Endothelial cell of umbilical vein (primary cell): ENCODE measurements around the gene RASL10B.

Experiments
- CTCF ChIP-seq, 2 donors: IDR thresholded peaks; 1 replicate in 1 of 2; 2 replicates in 1 of 2; pipeline ENCODE4 v1.5.1; 2011; ENCODE audit warnings: low read length in 2 of 2, mild to moderate bottlenecking in 2 of 2, moderate library complexity in 2 of 2, control low read depth in 1 of 2, inconsistent platforms in 1 of 2, low read depth in 1 of 2; ENCODE audit not compliant: insufficient read depth in 1 of 2; ENCODE audit errors: extremely low read depth in 1 of 2
- EZH2 ChIP-seq: IDR thresholded peaks from 2 replicates; pipeline ENCODE4 v1.6.1; 2012; ENCODE audit warnings: borderline replicate concordance, low read depth, mild to moderate bottlenecking, moderate library complexity, low read length, inconsistent platforms; ENCODE audit not compliant: severe bottlenecking
- FOS ChIP-seq: IDR thresholded peaks from 2 replicates; pipeline ENCODE4 v1.6.1; 2011; ENCODE audit warnings: mild to moderate bottlenecking, low read length, moderate library complexity, borderline replicate concordance; ENCODE audit not compliant: insufficient read depth
- JUN ChIP-seq: IDR thresholded peaks from 2 replicates; pipeline ENCODE4 v1.6.1; 2011; ENCODE audit warnings: borderline replicate concordance, low read depth; ENCODE audit not compliant: insufficient read length, insufficient read depth
- MAX ChIP-seq: IDR thresholded peaks from 2 replicates; pipeline ENCODE4 v1.6.1; 2011; ENCODE audit not compliant: insufficient read depth, insufficient read length
- POLR2A ChIP-seq: IDR thresholded peaks from 2 replicates; pipeline ENCODE4 v1.6.1; 2012; ENCODE audit warnings: low read depth, mild to moderate bottlenecking, control low read depth, low read length
- POLR2AphosphoS5 ChIP-seq: IDR thresholded peaks from 2 replicates; pipeline ENCODE4 v1.6.1; 2012; ENCODE audit warnings: low read depth, mild to moderate bottlenecking, control low read depth, low read length, moderate library complexity; ENCODE audit not compliant: insufficient read depth

DNA sequence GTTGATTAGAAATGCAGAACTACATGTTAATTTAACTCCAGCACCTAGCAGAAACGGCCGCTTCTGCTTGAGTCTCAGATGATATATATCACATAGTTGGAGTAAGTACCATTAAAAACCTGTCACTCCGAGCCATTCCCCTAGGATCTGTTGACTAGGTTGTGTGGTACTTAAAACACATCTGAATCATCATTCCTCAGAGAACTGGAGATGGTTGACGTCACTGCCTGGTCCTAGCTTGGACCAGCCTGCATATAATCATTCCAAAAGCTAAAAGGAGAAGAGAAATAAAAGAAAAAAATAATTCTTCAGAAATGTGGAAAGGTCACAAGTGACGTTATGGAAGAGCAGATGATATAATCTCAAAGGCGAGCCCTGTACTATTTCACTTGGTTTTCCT lies 31.3 kb upstream of the RASL10B start:
- TF ChIP-seq CTCF (IDR thresholded peaks at IDR 0.05; ENCODE audit: extremely low read depth in 1 of 2, insufficient read depth in 1 of 2, low read depth in 1 of 2, low read length in 2 of 2) (no peak), POLR2AphosphoS5 (no peak), POLR2A (no peak), EZH2 (no peak), JUN (no peak), MAX (no peak), FOS (no peak)
